Adrenal gland (tissue), 12 donors: Measurements from ENCODE around the gene ARHGAP10. TPM values are rescaled to one million over a fixed set of nuclear protein-coding genes. Genes with fewer than 3 reads are reported as not detected.
A peak's percentile ranks its signal among the peaks of the same experiment; 100 is the strongest.

Experiments
- DNase-seq, 7 donors: peaks; one replicate each; pipeline ENCODE4 v3.0.0-alpha.2; 2019 to 2020
- H3K27ac ChIP-seq, 5 donors: fragments of 200-600 bp; sonication (generic) in 4 of 5; 1 replicate in 3 of 5; 2 replicates in 2 of 5; pipeline versions ENCODE4 v1.5.1 to v1.8.0; 2016 to 2020; ENCODE audit warnings: mild to moderate bottlenecking in 1 of 5
- H3K27me3 ChIP-seq: fragments of 200-600 bp; 2 replicates; pipeline ENCODE4 v1.8.0; 2021
- H3K36me3 ChIP-seq, 2 donors: fragments of 200-600 bp; replicated peaks in 1 of 2; 1 replicate in 1 of 2; 2 replicates in 1 of 2; pipeline versions ENCODE4 v1.5.1 to v1.8.0; 2018 to 2022
- H3K4me1 ChIP-seq, 2 donors: fragments of 200-600 bp; replicated peaks in 1 of 2; 1 replicate in 1 of 2; 2 replicates in 1 of 2; pipeline versions ENCODE4 v1.5.1 to v1.8.0; 2018 to 2021
- H3K4me3 ChIP-seq, 4 donors: fragments of 200-600 bp; sonication (generic) in 3 of 4; one replicate each; pipeline ENCODE4 v1.5.1; 2016 to 2018
- H3K9me3 ChIP-seq, 3 donors: fragments of 200-600 bp; sonication (generic) in 1 of 3; replicated peaks in 1 of 3; 1 replicate in 2 of 3; 2 replicates in 1 of 3; pipeline versions ENCODE4 v1.5.1 to v1.8.0; 2016 to 2021
- POLR2A ChIP-seq, 2 donors: fragments of 450-650 bp; IDR thresholded peaks; one replicate each; pipeline ENCODE4 v1.6.1; 2017; ENCODE audit warnings: antibody characterized with exemption in 2 of 2, mild to moderate bottlenecking in 2 of 2, moderate library complexity in 1 of 2
- WGBS, 4 donors: extraction: QIAGEN DNeasy Blood & Tissue Kit in 2 of 4; methylation state at CpG; one replicate each; pipeline versions ENCODE4 v1.1.5 to v1.1.7; 2013 to 2017; 5-methylcytosine and 5-hydroxymethylcytosine counted together
- intact Hi-C, 2 donors: fragments of 100-400 bp; cut with DNase I; formaldehyde crosslinking; loops; one replicate each; pipeline versions ENCODE4 v1.14.1 to v1.15.0; 2022 to 2023
- polyA plus RNA-seq, 3 donors: library from polyadenylated mRNA; stranded (reverse); fragments of 200-250 nt in 2 of 3; fragments of 350-450 nt in 1 of 3; fragmentation: Illumina TruSeq in 1 of 3; extraction: RNeasy Lipid Tissue Mini Kit (QIAGEN cat#74804) in 1 of 3; gene quantifications; one replicate each; pipeline ENCODE4 v1.2.3, GENCODE V29; 2013 to 2014
- total RNA-seq, 9 donors: library from RNA; depleted of rRNA in 4 of 9; stranded (reverse); fragments of >200 nt in 4 of 9; fragments of 120-200 nt in 1 of 9; fragmentation: NEBNext Ultra II Directional in 1 of 9; extraction: Animal tissue kit (Norgen Biotek cat#: 25700) in 1 of 9; gene quantifications; one replicate each; pipeline versions ENCODE4 v1.1.0 to v1.2.4, GENCODE V29; 2013 to 2023
- TF ChIP-seq, protein P1 (sequence below), 6 experiments: fragments of 450-650 bp in 4 of 6; fragments of 200-600 bp in 2 of 6; sonication (generic) in 1 of 6; IDR thresholded peaks; 1 replicate in 5 of 6; 2 replicates in 1 of 6; pipeline versions ENCODE4 v1.5.1 to v1.8.0; 2016 to 2021; ENCODE audit warnings: antibody characterized with exemption in 6 of 6, mild to moderate bottlenecking in 2 of 6, moderate library complexity in 1 of 6
- donor health status: healthy with polysubstance abuse.
- donor health status: Bipolar disorder and iron deficiency.
- donor health status: DM: yes; HTN: yes; CAD: no.
- donor health status: DM: no; HTN: no; CAD: no.
- donor health status: DM: no; HTN: no; CAD: no.
- donor health status: DM: yes; HTN: yes; CAD: no.

Gene ARHGAP10
- total and polyA plus RNA-seq, 12 donors = 7.0 to 40.8 (median 22.1) TPM

DNA sequence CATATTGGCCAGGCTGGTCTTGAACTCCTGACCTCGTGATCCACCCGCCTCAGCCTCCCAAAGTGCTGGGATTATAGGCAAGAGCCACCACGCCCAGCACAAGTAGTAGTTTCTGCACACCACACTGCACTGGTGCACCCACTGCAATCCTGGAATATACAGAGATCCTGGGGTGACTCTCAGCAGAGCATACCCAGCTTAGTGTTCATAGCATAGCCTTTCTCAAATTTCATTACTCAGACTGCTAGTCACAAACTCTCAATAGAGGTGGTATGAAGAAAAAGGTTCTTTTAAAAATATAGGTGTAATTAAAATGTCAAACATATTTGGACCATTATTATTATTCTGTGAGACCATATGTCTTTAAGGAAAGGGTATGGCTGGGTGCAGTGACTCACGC, 6.2 kb upstream of the ARHGAP10 start:
- Histone ChIP-seq H3K36me3 (no peaks in the 10 kb centered on the region), H3K4me3 (no peak overlapping the region), H3K27me3 (no peaks in the 10 kb centered on the region), H3K4me1 (no peaks in the 10 kb centered on the region), H3K9me3 (no peaks in the 10 kb centered on the region), H3K27ac (no peak overlapping the region)
- intact Hi-C loops = no loop called here
- DNase-seq = no peak
- TF ChIP-seq, protein P1, sequence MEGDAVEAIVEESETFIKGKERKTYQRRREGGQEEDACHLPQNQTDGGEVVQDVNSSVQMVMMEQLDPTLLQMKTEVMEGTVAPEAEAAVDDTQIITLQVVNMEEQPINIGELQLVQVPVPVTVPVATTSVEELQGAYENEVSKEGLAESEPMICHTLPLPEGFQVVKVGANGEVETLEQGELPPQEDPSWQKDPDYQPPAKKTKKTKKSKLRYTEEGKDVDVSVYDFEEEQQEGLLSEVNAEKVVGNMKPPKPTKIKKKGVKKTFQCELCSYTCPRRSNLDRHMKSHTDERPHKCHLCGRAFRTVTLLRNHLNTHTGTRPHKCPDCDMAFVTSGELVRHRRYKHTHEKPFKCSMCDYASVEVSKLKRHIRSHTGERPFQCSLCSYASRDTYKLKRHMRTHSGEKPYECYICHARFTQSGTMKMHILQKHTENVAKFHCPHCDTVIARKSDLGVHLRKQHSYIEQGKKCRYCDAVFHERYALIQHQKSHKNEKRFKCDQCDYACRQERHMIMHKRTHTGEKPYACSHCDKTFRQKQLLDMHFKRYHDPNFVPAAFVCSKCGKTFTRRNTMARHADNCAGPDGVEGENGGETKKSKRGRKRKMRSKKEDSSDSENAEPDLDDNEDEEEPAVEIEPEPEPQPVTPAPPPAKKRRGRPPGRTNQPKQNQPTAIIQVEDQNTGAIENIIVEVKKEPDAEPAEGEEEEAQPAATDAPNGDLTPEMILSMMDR (IDR thresholded peaks at IDR 0.05) = no peak
- TF ChIP-seq POLR2A (IDR thresholded peaks at IDR 0.05) = no peak
- WGBS, 4 donors = 77 to 88% (median 80%) methylated on average over 3 to 4 of the region's 4 CpGs

DNA sequence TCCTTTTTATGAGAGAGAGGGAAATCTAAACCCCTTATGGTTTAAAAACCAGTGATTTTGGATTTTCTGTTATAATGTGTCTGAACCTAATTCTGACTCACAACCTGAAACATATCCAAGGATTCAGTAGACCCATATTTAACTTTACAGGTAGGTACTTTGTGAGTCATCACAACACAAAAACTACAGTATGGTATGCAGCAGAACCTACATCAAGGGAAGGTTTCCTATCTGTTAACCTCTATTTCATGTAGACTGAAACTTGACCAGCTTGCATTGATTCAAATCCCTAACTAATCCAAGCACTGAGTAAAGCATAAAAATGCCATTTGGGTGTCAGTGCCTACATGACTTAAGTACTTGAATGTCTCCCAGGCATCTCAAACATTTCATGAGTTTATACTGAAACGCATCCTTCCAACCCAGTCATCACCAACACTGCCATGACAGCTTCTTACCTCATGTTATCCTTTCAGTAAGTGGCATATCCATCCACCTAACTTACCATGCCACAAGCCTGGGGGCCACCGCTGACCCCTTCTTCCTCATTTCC, 4.3 kb upstream of the ARHGAP10 start:
- Histone ChIP-seq H3K27ac (no peak overlapping the region), H3K9me3 (no peaks in the 10 kb centered on the region), H3K4me3 (no peak overlapping the region), H3K36me3 (no peaks in the 10 kb centered on the region), H3K4me1 (no peaks in the 10 kb centered on the region), H3K27me3 (no peaks in the 10 kb centered on the region)
- WGBS, 4 donors = 93 to 94% (median 93%) methylated on average over 2 of the region's 2 CpGs
- DNase-seq = no peak
- intact Hi-C loops = no loop called here
- TF ChIP-seq, protein P1 (IDR thresholded peaks at IDR 0.05) = no peak
- TF ChIP-seq POLR2A (IDR thresholded peaks at IDR 0.05) = no peak

DNA sequence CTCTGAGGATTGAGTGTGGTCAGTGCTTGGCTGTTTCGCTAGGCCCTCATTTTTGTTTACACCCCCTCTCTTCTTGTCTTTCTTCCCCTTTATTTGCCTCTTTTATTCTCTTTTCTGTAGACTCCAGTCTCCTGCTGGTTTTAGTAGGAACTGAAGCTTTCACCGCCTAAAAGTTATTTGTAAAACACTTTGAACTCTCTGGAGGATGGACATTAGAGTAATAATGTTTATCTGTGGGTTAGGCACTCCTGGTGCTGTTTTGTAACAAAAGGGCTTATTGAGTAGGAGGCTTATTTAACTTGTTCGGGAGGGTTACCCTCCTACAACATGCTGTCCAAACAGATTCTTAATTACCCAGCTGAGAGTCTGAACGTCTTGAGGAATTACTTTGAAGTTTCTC, 1.6 kb upstream of the ARHGAP10 start:
- Histone ChIP-seq H3K9me3 (no peaks in the 10 kb centered on the region), H3K27ac (no peak overlapping the region), H3K36me3 (no peaks in the 10 kb centered on the region), H3K27me3 (no peaks in the 10 kb centered on the region), H3K4me3 (no peak overlapping the region), H3K4me1 (peaks cover 5 to 24% of the 10 kb centered on the region in 2 donors)
- intact Hi-C loops = no loop called here
- WGBS, 4 donors = 79 to 86% (median 83%) methylated on average over 4 of the region's 4 CpGs
- TF ChIP-seq, protein P1 (IDR thresholded peaks at IDR 0.05) = no peak
- TF ChIP-seq POLR2A (IDR thresholded peaks at IDR 0.05) = no peak
- no peak for DNase-seq

DNA sequence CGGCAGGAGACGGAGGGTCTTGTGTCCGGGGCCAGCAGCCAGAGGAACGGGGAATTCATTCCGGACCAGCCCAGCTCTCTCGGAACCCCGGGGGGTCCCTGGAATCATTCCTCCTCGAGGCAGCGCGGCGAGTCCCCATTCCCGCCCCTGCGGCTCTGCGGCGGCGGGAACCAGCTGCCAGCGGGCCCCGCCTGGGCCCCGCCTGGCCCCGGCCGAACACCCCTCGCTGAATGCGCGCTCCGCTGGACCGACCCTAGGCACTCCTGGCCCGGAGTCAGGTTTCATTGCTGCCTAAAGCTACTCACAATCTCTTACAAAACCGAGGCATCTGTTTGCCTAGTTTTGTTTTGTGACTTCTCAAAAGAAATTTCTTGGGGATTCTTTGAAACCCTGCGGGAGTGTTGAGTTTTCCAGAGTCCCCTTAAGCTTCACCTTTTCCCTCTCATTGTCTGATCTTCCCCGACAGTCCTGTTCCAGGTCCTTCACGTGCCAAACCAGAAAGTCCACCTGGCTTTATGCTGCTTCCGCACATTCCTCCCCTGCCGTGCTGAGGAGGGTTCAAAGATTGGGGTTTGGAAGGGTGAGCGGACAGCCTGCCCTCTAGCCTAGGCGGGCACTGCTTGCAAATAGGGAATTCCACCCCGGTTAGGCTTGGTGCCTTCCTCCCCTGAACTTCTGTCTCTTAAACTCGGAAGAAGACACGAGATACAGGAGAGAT, 789 bp downstream of the ARHGAP10 start:
- intact Hi-C loops = no loop called here
- H3K4me1 ChIP-seq = peaks cover 19 to 38% of the 10 kb centered on the region in 2 donors
- no peaks in the 10 kb centered on the region for H3K27me3 ChIP-seq
- H3K9me3 ChIP-seq = no peaks in the 10 kb centered on the region
- H3K27ac ChIP-seq = peak overlapping the region; percentile 12 to 98 (median 94)
- H3K4me3 ChIP-seq = peak overlapping the region; percentile 81 to 95 (median 88)
- 1% methylated on average over 24 to 38 of the region's 38 CpGs for WGBS, 4 donors
- TF ChIP-seq, protein P1 (IDR thresholded peaks at IDR 0.05) = no peak
- TF ChIP-seq POLR2A (IDR thresholded peaks at IDR 0.05) = no peak
- DNase-seq = peak; percentile 51 to 67 (median 56)
- no peaks in the 10 kb centered on the region for H3K36me3 ChIP-seq
